ENCODE measurements around the gene COBLL1. TPM values are rescaled to one million over a fixed set of nuclear protein-coding genes. Genes with fewer than 3 reads are reported as not detected.

COBLL1 gene
- total RNA-seq, 1 donor from 2014 or later = 10.5 TPM

DNA sequence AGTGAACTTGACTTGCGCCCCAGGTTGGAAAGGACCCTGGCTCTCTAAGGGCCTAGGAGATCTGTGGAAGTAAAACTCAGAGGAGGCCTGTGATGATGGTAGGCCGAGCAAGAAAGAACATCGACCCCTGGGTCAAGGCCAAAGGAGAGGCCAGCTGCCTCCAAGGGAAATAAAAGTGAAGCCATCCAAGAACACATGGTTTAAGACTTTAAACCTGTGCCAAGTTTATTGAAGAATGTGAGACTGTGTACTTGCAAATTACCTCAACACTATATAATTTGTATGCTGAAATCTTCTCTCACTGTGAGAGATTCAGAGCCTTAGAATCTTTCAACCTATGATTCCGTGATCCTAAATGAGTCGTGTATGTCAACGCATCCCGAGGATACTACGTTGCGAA lies 40.7 kb upstream of the COBLL1 start:
- Histone ChIP-seq H3K4me3 (ENCODE audit: low read depth, low read length) (no peak overlapping the region), H3K27me3 (ENCODE audit: control insufficient read depth, insufficient read depth, low read length) (no peaks in the 10 kb centered on the region), H3K36me3 (ENCODE audit: control insufficient read depth, insufficient read depth, low read length) (no peaks in the 10 kb centered on the region)
- TF ChIP-seq, protein P1, sequence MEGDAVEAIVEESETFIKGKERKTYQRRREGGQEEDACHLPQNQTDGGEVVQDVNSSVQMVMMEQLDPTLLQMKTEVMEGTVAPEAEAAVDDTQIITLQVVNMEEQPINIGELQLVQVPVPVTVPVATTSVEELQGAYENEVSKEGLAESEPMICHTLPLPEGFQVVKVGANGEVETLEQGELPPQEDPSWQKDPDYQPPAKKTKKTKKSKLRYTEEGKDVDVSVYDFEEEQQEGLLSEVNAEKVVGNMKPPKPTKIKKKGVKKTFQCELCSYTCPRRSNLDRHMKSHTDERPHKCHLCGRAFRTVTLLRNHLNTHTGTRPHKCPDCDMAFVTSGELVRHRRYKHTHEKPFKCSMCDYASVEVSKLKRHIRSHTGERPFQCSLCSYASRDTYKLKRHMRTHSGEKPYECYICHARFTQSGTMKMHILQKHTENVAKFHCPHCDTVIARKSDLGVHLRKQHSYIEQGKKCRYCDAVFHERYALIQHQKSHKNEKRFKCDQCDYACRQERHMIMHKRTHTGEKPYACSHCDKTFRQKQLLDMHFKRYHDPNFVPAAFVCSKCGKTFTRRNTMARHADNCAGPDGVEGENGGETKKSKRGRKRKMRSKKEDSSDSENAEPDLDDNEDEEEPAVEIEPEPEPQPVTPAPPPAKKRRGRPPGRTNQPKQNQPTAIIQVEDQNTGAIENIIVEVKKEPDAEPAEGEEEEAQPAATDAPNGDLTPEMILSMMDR (IDR thresholded peaks at IDR 0.05; ENCODE audit: insufficient read depth, low read length, severe bottlenecking) = no peak
- DNase-seq (ENCODE audit: low read depth) = no peak
- FAIRE-seq = no peak

DNA sequence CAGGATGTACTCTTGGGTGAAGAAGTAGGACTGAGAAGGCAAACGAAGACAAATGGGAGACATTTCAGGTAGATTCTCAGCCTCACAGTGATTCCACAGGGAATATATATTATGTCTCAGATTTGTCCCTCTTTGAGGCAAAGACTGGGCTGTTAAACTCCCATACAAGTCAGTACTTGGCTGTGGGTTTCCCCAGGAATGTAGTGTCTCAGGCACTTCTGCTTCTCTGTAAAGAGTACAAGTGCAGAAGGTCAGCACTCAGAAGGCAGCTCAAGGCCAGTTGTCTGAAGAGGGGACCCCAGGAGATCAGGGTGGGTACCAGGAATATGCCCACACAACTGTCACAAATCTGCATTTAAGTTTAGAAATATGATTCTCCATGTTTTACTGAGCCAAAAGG lies 39.9 kb upstream of the COBLL1 start:
- no peak for FAIRE-seq
- Histone ChIP-seq H3K27me3 (ENCODE audit: control insufficient read depth, insufficient read depth, low read length) (no peaks in the 10 kb centered on the region), H3K4me3 (ENCODE audit: low read depth, low read length) (no peak overlapping the region), H3K36me3 (ENCODE audit: control insufficient read depth, insufficient read depth, low read length) (no peaks in the 10 kb centered on the region)
- TF ChIP-seq, protein P1 (IDR thresholded peaks at IDR 0.05; ENCODE audit: insufficient read depth, low read length, severe bottlenecking) = no peak
- DNase-seq (ENCODE audit: low read depth) = peak; percentile 62

DNA sequence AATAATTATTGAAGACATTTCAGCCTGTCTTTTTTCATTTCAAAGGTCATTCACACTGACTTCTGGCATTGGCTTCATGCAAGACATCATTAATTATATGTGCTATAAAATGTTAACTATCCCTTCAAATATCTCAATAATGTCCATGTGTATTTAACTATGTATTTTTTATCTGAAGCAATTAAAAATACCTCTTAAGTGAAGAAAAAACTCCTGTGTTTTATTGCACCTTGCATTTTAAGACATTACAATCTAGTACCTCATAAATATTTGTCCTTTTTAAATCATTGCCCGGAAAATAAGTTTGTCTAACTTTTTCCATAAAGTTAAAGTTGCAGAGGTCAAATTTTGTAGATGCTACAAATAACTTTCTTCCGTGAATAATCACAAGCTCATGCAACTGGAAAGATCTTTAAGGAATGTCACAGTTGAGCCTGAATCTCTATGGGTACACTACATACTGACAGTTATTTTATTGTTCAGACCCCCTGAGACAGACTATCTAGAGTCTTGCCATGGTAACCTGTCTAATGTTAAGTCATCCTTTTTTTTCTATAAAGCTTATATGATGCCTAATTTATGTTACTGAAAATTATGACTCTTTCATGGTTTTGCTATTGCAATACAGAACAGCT lies 38.4 kb upstream of the COBLL1 start:
- Histone ChIP-seq H3K27me3 (ENCODE audit: control insufficient read depth, insufficient read depth, low read length) (no peaks in the 10 kb centered on the region), H3K36me3 (ENCODE audit: control insufficient read depth, insufficient read depth, low read length) (no peaks in the 10 kb centered on the region), H3K4me3 (ENCODE audit: low read depth, low read length) (no peak overlapping the region)
- FAIRE-seq = no peak
- TF ChIP-seq, protein P1 (IDR thresholded peaks at IDR 0.05; ENCODE audit: insufficient read depth, low read length, severe bottlenecking) = no peak
- DNase-seq (ENCODE audit: low read depth) = no peak

DNA sequence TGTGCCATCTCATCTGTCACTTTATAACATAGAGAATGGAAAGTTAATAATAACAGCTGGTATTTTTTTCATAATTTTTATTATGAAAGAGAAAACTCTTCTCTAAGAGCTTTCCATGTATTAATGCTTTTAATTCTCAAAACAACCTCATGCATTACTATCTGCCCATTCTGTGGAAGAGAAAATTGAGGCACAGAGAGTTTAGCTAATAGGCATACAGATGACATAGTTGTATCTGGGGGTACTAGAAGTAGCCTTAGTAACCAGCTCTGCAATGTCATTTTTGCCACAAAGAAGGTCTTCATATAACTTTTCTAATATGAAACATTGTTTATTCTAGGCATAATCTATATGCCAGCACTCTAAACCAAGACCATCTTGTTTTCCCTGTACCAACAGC lies 36.3 kb upstream of the COBLL1 start:
- Histone ChIP-seq H3K36me3 (ENCODE audit: control insufficient read depth, insufficient read depth, low read length) (no peaks in the 10 kb centered on the region), H3K27me3 (ENCODE audit: control insufficient read depth, insufficient read depth, low read length) (no peaks in the 10 kb centered on the region), H3K4me3 (ENCODE audit: low read depth, low read length) (no peak overlapping the region)
- no peak for FAIRE-seq
- DNase-seq (ENCODE audit: low read depth) = no peak
- TF ChIP-seq, protein P1 (IDR thresholded peaks at IDR 0.05; ENCODE audit: insufficient read depth, low read length, severe bottlenecking) = no peak

DNA sequence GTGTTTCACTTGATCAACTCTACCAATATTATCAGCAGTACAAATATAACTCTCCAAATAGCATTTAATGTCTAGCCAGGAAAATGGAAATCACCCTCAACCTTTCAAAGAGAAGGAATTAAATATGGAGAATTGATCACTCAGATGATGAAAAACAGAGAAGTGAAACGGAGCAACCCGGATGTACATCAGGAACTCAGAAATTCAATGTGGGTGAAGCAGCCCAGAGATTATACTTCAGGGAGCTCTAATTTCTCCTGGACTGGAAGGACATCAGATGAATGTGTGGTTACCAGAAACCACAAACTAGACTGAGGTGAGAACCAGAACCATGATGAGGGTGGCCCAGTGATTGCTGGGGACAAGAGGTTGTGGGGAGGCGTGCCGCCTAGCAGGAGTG lies 35.5 kb upstream of the COBLL1 start:
- DNase-seq (ENCODE audit: low read depth) (no peak), FAIRE-seq (no peak)
- TF ChIP-seq, protein P1 (IDR thresholded peaks at IDR 0.05; ENCODE audit: insufficient read depth, low read length, severe bottlenecking) = no peak
- Histone ChIP-seq H3K36me3 (ENCODE audit: control insufficient read depth, insufficient read depth, low read length) (no peaks in the 10 kb centered on the region), H3K27me3 (ENCODE audit: control insufficient read depth, insufficient read depth, low read length) (no peaks in the 10 kb centered on the region), H3K4me3 (ENCODE audit: low read depth, low read length) (no peak overlapping the region)
